Measurements from ENCODE around the gene SND1. TPM values are rescaled to one million over a fixed set of nuclear protein-coding genes. Genes with fewer than 3 reads are reported as not detected.

SND1 gene
- total RNA-seq, 6 experiments from 2014 or later: 77.5 to 150 (median 126) TPM

GRCh38 chr7:127666602-127667001 lies 14.6 kb downstream of the SND1 start:
- H3K27ac ChIP-seq: no peak overlapping the region
- 78% methylated on average over 4 of the region's 4 CpGs for WGBS (ENCODE audit: insufficient coverage, low coverage, low lambda C conversion rate, missing lambda C conversion rate)
- intact Hi-C loops (cut with DNase I): no loop called here
- ATAC-seq (no peak), DNase-seq (no peak)
- no peaks in the 10 kb centered on the region for H3K36me3 ChIP-seq
- no peaks in the 10 kb centered on the region for H3K9me3 ChIP-seq
- H3K4me3 ChIP-seq: no peak overlapping the region
- no peaks in the 10 kb centered on the region for H3K27me3 ChIP-seq
- TF ChIP-seq CTCF (IDR thresholded peaks at IDR 0.05) (no peak), POLR2A (IDR thresholded peaks at IDR 0.05) (no peak)
- peaks cover 0 to 3% (median 0%) of the 10 kb centered on the region in 4 donors for H3K4me1 ChIP-seq

GRCh38 chr7:127667017-127667670 lies 15.2 kb downstream of the SND1 start:
- Histone ChIP-seq H3K36me3 (no peaks in the 10 kb centered on the region), H3K9me3 (no peaks in the 10 kb centered on the region), H3K27me3 (no peaks in the 10 kb centered on the region), H3K4me1 (peaks cover 0 to 4% (median 0%) of the 10 kb centered on the region in 4 donors), H3K4me3 (no peak overlapping the region), H3K27ac (no peak overlapping the region)
- intact Hi-C loops (cut with DNase I): no loop called here
- no peak for TF ChIP-seq CTCF (IDR thresholded peaks at IDR 0.05)
- TF ChIP-seq POLR2A (IDR thresholded peaks at IDR 0.05): no peak
- no peak for DNase-seq
- ATAC-seq: no peak
- 86% methylated on average over 3 of the region's 3 CpGs for WGBS (ENCODE audit: insufficient coverage, low coverage, low lambda C conversion rate, missing lambda C conversion rate)

GRCh38 chr7:127667759-127668530 lies 16.0 kb downstream of the SND1 start:
- Histone ChIP-seq H3K4me3 (no peak overlapping the region), H3K36me3 (no peaks in the 10 kb centered on the region), H3K27ac (no peak overlapping the region), H3K4me1 (peaks cover 0 to 4% (median 0%) of the 10 kb centered on the region in 4 donors), H3K9me3 (no peaks in the 10 kb centered on the region), H3K27me3 (no peaks in the 10 kb centered on the region)
- TF ChIP-seq POLR2A (IDR thresholded peaks at IDR 0.05) (no peak), CTCF (IDR thresholded peaks at IDR 0.05) (no peak)
- no peak for DNase-seq
- 21% methylated on average over 2 of the region's 2 CpGs for WGBS (ENCODE audit: insufficient coverage, low coverage, low lambda C conversion rate, missing lambda C conversion rate)
- peak; percentile 36 to 75 (median 57) for ATAC-seq
- intact Hi-C loops (cut with DNase I): no loop called here

GRCh38 chr7:127671341-127671740 lies 19.3 kb downstream of the SND1 start:
- ATAC-seq: peak in 2 of 4 donors; percentile 56 to 66
- H3K4me3 ChIP-seq: no peak overlapping the region
- no peak for DNase-seq
- no peaks in the 10 kb centered on the region for H3K36me3 ChIP-seq
- TF ChIP-seq POLR2A (IDR thresholded peaks at IDR 0.05) (no peak), CTCF (IDR thresholded peaks at IDR 0.05) (no peak)
- intact Hi-C loops (cut with DNase I): no loop called here
- no peak overlapping the region for H3K27ac ChIP-seq
- no peaks in the 10 kb centered on the region for H3K9me3 ChIP-seq
- WGBS (ENCODE audit: insufficient coverage, low coverage, low lambda C conversion rate, missing lambda C conversion rate): 45% methylated on average over 4 of the region's 4 CpGs
- no peaks in the 10 kb centered on the region for H3K27me3 ChIP-seq
- H3K4me1 ChIP-seq: peaks cover 0 to 4% (median 0%) of the 10 kb centered on the region in 4 donors

All from right lobe of liver (tissue), 6 donors.